Adrenal gland (tissue), 12 donors: Measurements from ENCODE around the gene MPP3. TPM values are rescaled to one million over a fixed set of nuclear protein-coding genes. Genes with fewer than 3 reads are reported as not detected.

Experiments used
- DNase-seq, 7 donors: peaks; one replicate each; pipeline ENCODE4 v3.0.0-alpha.2; 2019 to 2020
- H3K27ac ChIP-seq, 5 donors: fragments of 200-600 bp; sonication (generic) in 4 of 5; 1 replicate in 3 of 5; 2 replicates in 2 of 5; pipeline versions ENCODE4 v1.5.1 to v1.8.0; 2016 to 2020; ENCODE audit warnings: mild to moderate bottlenecking in 1 of 5
- H3K27me3 ChIP-seq: fragments of 200-600 bp; 2 replicates; pipeline ENCODE4 v1.8.0; 2021
- H3K36me3 ChIP-seq, 2 donors: fragments of 200-600 bp; replicated peaks in 1 of 2; 1 replicate in 1 of 2; 2 replicates in 1 of 2; pipeline versions ENCODE4 v1.5.1 to v1.8.0; 2018 to 2022
- H3K4me1 ChIP-seq, 2 donors: fragments of 200-600 bp; replicated peaks in 1 of 2; 1 replicate in 1 of 2; 2 replicates in 1 of 2; pipeline versions ENCODE4 v1.5.1 to v1.8.0; 2018 to 2021
- H3K4me3 ChIP-seq, 4 donors: fragments of 200-600 bp; sonication (generic) in 3 of 4; one replicate each; pipeline ENCODE4 v1.5.1; 2016 to 2018
- H3K9me3 ChIP-seq, 3 donors: fragments of 200-600 bp; sonication (generic) in 1 of 3; replicated peaks in 1 of 3; 1 replicate in 2 of 3; 2 replicates in 1 of 3; pipeline versions ENCODE4 v1.5.1 to v1.8.0; 2016 to 2021
- POLR2A ChIP-seq, 2 donors: fragments of 450-650 bp; IDR thresholded peaks; one replicate each; pipeline ENCODE4 v1.6.1; 2017; ENCODE audit warnings: antibody characterized with exemption in 2 of 2, mild to moderate bottlenecking in 2 of 2, moderate library complexity in 1 of 2
- WGBS, 4 donors: extraction: QIAGEN DNeasy Blood & Tissue Kit in 2 of 4; methylation state at CpG; one replicate each; pipeline versions ENCODE4 v1.1.5 to v1.1.7; 2013 to 2017; 5-methylcytosine and 5-hydroxymethylcytosine counted together
- intact Hi-C, 2 donors: fragments of 100-400 bp; cut with DNase I; formaldehyde crosslinking; loops; one replicate each; pipeline versions ENCODE4 v1.14.1 to v1.15.0; 2022 to 2023
- polyA plus RNA-seq, 3 donors: library from polyadenylated mRNA; stranded (reverse); fragments of 200-250 nt in 2 of 3; fragments of 350-450 nt in 1 of 3; fragmentation: Illumina TruSeq in 1 of 3; extraction: RNeasy Lipid Tissue Mini Kit (QIAGEN cat#74804) in 1 of 3; gene quantifications; one replicate each; pipeline ENCODE4 v1.2.3, GENCODE V29; 2013 to 2014
- total RNA-seq, 9 donors: library from RNA; depleted of rRNA in 4 of 9; stranded (reverse); fragments of >200 nt in 4 of 9; fragments of 120-200 nt in 1 of 9; fragmentation: NEBNext Ultra II Directional in 1 of 9; extraction: Animal tissue kit (Norgen Biotek cat#: 25700) in 1 of 9; gene quantifications; one replicate each; pipeline versions ENCODE4 v1.1.0 to v1.2.4, GENCODE V29; 2013 to 2023
- TF ChIP-seq, protein P1 (sequence below), 6 experiments: fragments of 450-650 bp in 4 of 6; fragments of 200-600 bp in 2 of 6; sonication (generic) in 1 of 6; IDR thresholded peaks; 1 replicate in 5 of 6; 2 replicates in 1 of 6; pipeline versions ENCODE4 v1.5.1 to v1.8.0; 2016 to 2021; ENCODE audit warnings: antibody characterized with exemption in 6 of 6, mild to moderate bottlenecking in 2 of 6, moderate library complexity in 1 of 6
- donor health status: healthy with polysubstance abuse.
- donor health status: Bipolar disorder and iron deficiency.
- donor health status: DM: yes; HTN: yes; CAD: no.
- donor health status: DM: no; HTN: no; CAD: no.
- donor health status: DM: no; HTN: no; CAD: no.
- donor health status: DM: yes; HTN: yes; CAD: no.

The MPP3 gene
- total and polyA plus RNA-seq, 12 donors = 0.60 to 10.6 (median 3.6) TPM

DNA sequence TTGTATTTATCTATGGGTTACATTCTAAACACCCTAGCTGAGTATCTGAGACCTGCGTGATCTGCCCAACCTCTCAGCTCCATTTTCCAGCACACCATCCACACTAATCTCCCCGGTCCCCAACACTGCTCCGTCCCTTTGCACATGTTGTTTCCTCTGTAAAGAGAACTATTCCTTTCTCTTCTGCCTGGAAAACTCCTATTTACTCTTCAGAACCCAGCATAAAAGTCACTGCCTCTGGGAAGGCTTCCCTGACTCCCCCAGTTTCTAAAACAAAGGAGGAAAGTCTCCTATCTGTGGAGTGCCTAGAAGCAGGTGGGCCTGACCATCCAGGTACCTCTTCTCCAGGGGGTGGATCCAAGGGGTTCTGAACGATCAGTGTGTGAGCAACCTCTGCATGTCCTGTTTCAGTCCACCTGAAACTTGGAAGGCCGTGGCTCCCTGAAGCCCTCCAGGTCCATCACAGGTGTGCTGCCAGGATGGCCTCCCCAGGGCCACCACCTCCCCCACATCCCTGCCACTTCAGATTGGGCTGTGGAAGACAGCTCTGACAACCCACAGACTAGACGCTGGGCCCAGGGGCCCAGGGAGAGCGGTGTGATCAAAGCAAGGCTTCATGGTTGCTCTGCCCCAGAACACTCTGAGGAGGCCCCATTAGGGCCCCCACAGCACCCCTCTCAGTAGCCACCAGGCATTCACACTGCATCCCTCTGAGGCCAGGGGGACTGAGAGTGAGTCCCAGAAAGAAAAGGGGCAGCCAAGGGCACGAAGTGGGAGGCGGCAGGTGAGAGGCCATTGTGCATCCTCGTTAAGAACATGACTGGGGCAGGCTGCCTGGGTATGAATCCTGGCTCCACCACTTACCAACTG lies 20.3 kb downstream of the MPP3 start:
- TF ChIP-seq, protein P1, sequence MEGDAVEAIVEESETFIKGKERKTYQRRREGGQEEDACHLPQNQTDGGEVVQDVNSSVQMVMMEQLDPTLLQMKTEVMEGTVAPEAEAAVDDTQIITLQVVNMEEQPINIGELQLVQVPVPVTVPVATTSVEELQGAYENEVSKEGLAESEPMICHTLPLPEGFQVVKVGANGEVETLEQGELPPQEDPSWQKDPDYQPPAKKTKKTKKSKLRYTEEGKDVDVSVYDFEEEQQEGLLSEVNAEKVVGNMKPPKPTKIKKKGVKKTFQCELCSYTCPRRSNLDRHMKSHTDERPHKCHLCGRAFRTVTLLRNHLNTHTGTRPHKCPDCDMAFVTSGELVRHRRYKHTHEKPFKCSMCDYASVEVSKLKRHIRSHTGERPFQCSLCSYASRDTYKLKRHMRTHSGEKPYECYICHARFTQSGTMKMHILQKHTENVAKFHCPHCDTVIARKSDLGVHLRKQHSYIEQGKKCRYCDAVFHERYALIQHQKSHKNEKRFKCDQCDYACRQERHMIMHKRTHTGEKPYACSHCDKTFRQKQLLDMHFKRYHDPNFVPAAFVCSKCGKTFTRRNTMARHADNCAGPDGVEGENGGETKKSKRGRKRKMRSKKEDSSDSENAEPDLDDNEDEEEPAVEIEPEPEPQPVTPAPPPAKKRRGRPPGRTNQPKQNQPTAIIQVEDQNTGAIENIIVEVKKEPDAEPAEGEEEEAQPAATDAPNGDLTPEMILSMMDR (IDR thresholded peaks at IDR 0.05) = no peak
- 88 to 94% (median 91%) methylated on average over 8 to 10 of the region's 10 CpGs for WGBS, 4 donors
- Histone ChIP-seq H3K27ac (no peak overlapping the region), H3K4me1 (no peaks in the 10 kb centered on the region), H3K27me3 (no peaks in the 10 kb centered on the region), H3K4me3 (no peak overlapping the region), H3K9me3 (no peaks in the 10 kb centered on the region), H3K36me3 (peaks cover 0 to 3% of the 10 kb centered on the region in 2 donors)
- DNase-seq = peak in 1 of 7 donors; percentile 25
- intact Hi-C loops = no loop called here

DNA sequence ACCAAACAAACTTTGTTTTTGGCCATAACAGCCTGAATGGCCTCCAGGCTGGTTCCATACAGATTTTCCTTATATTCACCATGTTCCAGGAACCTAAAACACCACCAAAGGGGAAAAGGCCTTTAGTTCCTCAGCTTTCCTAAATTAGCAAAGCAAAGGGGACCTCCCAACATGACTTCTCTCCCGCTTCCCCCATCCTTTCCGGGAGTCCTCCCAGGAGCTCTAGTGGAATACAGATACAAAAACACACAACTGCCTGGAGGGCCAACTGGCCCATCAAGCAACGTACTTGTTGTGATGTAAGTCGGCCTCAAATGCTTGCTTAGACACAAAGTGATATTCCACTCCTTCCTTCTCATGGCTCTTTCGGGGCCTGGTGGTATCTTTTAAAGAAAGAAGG lies 22.1 kb downstream of the MPP3 start:
- DNase-seq = no peak
- Histone ChIP-seq H3K27me3 (no peaks in the 10 kb centered on the region), H3K36me3 (peaks cover 0 to 3% of the 10 kb centered on the region in 2 donors), H3K9me3 (no peaks in the 10 kb centered on the region), H3K4me1 (no peaks in the 10 kb centered on the region), H3K4me3 (no peak overlapping the region), H3K27ac (no peak overlapping the region)
- intact Hi-C loops = no loop called here
- no peak for TF ChIP-seq POLR2A (IDR thresholded peaks at IDR 0.05)
- TF ChIP-seq, protein P1 (IDR thresholded peaks at IDR 0.05) = no peak
- WGBS, 4 donors = 81 to 91% (median 90%) methylated on average over 5 of the region's 5 CpGs

DNA sequence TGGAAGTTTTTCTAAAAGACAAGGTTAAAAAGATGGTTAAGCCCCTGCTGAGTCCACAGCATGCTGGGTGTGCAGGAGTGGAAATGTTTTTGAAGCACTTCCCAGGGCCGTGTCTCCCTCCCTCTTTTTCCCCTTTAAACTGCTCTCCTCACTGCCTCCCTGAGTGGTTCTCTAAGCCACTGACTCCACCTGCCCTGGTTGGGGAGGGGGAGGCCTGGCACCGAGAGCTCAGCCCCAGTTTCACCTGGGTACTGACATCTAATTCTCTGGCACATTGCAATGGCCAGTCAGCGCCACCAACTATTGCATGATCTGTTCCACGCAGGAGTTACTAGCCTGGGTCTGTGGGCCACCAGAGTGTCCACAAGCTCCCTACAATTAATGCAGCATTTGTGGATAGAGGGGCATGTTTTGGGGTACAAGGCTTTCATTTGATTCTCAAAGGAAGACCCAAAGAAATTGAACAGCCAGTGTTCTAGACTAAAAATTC lies 22.7 kb downstream of the MPP3 start:
- no peak for DNase-seq
- intact Hi-C loops = no loop called here
- Histone ChIP-seq H3K9me3 (no peaks in the 10 kb centered on the region), H3K4me1 (no peaks in the 10 kb centered on the region), H3K36me3 (peaks cover 0 to 3% of the 10 kb centered on the region in 2 donors), H3K27me3 (no peaks in the 10 kb centered on the region), H3K27ac (no peak overlapping the region), H3K4me3 (no peak overlapping the region)
- TF ChIP-seq, protein P1 (IDR thresholded peaks at IDR 0.05) = no peak
- no peak for TF ChIP-seq POLR2A (IDR thresholded peaks at IDR 0.05)
- WGBS, 4 donors = 85 to 94% (median 88%) methylated on average over 3 to 4 of the region's 4 CpGs

- 91 to 97% (median 94%) methylated on average over 5 of the region's 5 CpGs for WGBS, 4 donors
- H3K4me3 ChIP-seq = no peak overlapping the region
- intact Hi-C loops = no loop called here
These were observed 23.8 kb downstream of the MPP3 start for GRCh38 chr17:43809121-43809520.

More at GRCh38 chr17:43809121-43809520, 23.8 kb downstream of the MPP3 start:
- DNase-seq = no peak
- Histone ChIP-seq H3K36me3 (peaks cover 0 to 3% of the 10 kb centered on the region in 2 donors), H3K27ac (no peak overlapping the region), H3K4me1 (no peaks in the 10 kb centered on the region), H3K9me3 (no peaks in the 10 kb centered on the region), H3K27me3 (no peaks in the 10 kb centered on the region)
- no peak for TF ChIP-seq POLR2A (IDR thresholded peaks at IDR 0.05)
- TF ChIP-seq, protein P1 (IDR thresholded peaks at IDR 0.05) = no peak
